Globus pallidus (tissue), 1 donor: ENCODE data around the gene UBXN2A.
"Not testable (repeated sequence)": the region's sequence is repeated elsewhere in the genome, so short reads cannot be mapped to it uniquely, and the experiment has no call there.

Experiments
- DNase-seq: peaks from one replicate; pipeline ENCODE4 v3.0.0-alpha.2; 2015; ENCODE audit warnings: low spot score

Gene UBXN2A

DNA sequence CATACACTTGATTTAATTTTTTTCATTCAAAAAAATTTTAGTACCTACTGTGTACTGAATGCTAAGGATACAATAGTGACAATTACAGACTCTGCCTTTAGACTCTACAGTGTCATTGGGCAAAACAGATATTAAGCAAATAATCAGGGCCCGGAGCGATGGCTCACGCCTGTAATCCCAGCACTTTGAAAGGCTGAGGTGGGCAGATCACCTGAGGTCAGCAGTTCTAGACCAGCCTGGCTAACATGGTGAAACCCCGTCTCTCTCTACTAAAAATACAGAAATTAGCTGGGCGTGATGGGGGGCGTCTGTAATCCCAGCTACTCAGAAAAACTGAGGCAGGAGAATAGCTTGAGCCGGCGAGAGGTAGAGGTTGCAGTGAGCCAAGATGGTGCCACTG is 1.4 kb downstream of the UBXN2A start:
- no peak for DNase-seq

DNA sequence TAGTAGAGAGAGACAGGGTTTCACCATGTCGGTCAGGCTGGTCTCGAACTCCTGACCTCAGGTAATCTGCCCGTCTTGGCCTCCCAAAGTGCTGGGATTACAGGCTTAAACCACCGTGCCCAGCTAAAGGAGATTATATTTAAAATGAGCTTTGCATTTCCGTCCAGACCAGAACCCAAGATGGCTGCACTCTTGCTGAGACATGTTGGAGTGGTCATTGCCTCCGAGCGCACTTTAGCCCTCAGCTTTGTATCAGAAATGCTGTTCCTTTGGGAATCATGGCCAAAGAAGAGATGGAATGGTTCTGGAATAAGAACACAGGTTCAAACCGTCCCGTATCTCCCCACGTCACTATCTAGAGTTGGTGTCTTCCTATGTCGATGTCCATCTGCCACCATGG is 3.4 kb downstream of the UBXN2A start:
- no peak for DNase-seq

DNA sequence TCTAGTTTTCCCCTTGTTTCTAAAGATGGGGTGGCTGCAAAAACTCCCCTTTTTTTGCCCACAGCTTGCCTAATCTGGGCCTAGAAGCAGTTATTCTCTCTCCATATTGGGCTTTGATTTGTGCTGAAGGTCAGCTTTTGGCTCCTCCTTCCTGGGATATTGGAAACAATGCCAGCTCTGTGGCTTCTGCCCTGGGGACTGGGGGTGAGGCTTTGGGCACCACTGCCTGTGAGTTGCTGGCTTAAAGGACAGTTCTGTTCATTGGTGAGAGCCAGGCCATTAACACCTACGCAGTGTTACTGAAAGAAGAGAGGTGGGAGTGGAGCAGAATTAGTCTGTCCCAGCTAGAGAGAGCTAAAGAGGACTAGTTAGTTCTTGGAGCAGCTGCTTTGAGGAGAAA is 4.3 kb downstream of the UBXN2A start:
- DNase-seq = peak; percentile 67

DNA sequence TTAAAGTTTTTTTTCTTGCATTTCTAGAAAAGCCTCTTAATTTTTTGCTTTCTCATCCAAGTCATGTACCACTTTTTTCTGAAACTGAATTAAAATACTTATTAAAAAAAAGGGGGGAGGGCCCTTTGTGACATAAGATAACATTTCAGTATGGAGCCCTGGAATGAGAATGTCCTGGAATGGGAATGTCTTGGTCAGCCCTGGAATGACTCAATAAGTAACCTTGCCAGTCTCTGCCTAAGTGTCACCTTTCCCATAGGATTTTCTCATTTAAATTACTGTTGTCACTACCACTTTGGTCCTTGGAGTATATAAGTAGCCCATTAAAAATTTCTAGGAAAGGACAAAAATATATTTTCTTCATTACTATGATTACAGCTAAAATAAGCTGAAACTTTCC is 4.7 kb downstream of the UBXN2A start:
- DNase-seq = no peak

DNA sequence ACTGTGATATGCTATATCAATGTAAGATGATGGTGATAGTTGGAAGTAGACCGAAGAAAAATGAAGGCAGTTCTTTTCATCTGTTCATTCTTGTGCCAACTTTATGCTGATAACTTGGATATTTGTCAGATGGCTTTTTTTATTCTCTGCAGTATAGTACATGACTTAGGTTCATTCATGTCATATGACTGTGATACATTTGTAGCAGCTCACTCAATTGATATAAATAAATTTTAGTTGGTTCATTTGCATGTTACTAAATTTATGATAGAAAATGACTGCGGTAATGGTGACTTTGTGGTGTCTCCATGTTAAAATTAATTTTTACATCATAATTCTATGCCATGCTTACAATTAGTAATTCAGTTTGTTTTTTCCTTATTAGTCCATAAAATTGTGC is 7.1 kb downstream of the UBXN2A start:
- DNase-seq = no peak

DNA sequence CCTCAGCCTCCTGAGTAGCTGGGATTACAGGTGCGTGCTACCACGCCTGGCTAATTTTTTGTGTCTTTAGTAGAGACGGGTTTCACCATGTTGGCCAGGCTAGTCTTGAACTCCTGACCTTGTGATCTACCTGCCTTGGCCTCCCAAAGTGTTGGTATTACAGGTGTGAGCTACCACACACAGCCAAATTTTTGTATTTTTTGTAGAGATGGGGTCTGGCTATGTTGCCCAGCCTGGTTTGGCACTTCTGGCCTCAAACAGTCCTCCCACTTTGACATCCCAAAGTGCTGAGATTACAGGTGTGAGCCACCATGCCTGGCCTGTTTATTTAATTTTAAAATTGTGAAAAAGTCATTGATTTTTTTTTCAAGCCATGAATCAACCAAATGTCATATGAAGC is 12.3 kb downstream of the UBXN2A start:
- not testable (repeated sequence) for DNase-seq

DNA sequence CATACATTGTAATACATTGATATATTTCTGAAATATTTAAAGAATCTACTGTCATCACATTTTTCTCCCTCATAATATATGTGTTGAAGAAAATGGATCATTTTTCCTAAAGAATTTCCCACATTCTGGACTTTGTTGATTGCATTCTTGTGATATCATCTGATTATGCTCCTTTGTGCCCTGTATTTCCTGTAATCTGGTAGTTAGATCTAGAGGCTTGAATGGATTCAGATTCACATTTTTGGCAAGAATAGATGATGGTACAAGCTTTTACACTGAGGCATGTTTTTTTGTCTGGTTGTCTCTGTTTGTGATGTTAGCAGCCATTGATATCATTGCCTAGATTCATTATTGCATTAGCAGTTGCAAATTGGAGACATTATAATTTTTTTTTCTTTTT is 13.4 kb downstream of the UBXN2A start:
- DNase-seq = no peak

DNA sequence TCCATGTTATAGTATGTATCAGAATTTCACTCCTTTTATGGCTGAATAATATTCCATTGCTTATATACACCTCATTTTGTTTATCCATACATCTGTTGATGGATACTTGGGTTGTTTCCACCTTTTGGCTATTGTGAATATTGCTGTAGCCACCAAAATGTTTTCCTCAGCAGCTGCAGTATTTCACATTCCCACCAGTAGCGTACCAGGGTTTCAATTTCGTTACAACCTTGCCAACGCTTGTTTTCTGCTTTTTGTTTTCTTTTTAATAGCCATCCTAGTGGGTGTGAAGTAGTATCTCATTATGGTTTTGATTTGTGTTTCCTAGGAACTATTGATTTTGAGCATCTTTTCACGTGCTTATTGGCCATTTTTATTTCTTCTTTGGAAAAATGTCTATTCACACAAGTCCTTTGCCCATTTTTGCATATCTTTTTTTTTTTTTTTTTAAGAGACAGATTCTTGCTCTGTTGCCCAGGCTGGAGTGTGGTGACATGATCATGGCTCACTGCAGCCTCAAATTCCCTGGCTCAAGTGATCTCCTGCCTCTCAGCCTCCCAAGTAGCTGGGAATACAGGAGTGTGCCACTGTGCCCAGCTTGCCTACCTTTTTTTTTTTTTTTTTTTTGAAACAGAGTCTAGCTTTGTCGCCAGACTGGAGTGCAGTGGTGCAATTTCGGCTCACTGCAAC is 14.2 kb downstream of the UBXN2A start:
- no peak for DNase-seq

DNA sequence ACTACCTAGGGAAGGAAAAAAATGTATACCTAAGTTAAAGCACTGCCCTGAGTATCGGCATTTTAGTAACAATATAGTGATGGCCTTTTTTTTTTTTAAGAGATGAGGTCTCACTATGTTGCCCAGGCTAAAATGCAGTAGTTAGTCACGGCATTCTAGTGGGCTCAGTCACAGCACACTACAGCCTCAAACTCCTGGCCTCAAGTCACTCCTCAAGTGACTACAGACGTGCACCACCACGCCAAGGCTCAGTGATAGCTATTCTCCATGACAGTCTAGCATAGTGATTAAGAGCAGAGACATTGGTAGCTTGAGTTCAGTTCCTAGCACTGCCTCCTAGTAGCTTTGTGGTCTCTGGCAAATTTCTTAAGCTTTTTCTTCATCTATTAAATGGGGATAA is 27.6 kb downstream of the UBXN2A start:
- DNase-seq = no peak

DNA sequence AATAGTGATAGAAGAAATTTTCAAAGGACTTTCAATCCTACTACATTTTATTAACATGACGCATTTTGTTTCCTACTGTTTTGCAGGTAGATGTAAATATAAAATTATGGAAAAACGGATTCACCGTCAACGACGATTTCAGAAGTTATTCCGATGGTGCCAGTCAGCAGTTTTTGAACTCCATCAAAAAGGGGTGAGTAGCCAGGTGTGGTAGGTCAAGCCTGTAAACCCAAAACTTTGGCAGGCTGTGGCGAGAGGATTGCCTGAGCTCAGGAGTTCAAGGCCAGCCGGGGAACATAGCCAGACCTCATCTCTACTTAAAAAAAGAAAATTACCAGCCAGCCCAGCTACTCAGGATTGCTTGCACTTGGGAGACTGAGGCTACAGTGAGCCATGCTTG is 36.6 kb downstream of the UBXN2A start:
- no peak for DNase-seq

DNA sequence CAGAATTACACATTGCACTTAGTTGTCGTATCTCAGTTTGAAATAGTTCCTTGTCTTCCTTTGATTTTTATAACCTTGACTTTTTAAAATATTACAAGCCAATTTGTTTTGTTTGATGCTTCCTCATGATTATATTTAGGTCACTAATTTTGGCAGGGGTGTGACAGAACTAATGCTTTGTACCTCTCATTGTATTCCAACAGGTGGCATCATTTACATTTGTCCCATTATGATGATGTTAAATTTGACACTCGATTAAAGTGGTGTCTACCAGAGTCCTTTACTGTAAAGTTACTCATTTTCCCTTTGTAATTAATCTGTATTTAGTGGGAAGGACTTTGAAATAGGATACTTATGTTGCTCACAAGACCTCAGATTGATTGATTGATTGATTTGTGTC is 48.1 kb downstream of the UBXN2A start:
- no peak for DNase-seq

DNA sequence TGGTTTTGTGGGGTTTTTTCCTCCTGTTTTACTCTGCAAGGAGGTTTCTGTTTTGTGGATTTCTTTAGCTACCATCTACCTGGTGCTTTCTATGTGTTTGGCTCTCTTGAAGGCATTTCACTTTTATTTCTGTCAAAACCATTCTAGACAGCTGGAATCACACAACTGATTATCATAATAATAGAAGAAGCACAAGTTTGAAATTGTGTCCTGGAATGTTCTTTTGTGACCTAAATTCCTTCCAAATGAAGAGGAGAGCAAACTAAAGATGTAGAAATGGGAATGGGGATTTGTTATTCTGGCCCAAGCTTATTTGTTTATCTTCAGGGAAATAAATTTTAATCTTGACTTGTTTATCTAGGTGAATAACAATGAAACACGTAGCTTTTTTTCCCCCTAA is 52.7 kb downstream of the UBXN2A start:
- no peak for DNase-seq

DNA sequence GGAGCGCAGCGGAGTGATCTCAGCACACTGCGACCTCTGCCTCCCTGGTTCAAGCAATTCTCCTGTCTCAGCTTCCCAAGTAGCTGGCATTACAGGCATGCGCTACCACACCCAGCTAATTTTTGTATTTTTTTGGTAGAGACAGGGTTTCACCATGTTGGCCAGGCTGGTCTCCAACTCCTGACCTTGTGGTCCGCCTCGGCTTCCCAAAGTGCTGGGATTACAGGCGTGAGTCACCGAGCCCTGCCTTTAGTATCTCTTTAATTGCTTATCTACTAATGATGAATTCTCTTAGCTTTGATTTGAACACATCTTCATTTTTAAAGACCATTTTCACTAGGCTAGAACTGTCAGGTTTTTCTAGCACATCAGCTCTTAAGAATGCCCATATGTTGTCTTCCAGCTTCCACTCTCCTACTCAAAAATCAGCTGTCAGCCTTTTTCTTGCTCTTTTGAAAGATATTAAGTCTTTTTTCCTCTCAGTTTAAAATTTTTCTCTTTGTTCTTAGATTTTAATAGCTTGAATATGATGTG is 53.5 kb downstream of the UBXN2A start:
- DNase-seq = no peak

DNA sequence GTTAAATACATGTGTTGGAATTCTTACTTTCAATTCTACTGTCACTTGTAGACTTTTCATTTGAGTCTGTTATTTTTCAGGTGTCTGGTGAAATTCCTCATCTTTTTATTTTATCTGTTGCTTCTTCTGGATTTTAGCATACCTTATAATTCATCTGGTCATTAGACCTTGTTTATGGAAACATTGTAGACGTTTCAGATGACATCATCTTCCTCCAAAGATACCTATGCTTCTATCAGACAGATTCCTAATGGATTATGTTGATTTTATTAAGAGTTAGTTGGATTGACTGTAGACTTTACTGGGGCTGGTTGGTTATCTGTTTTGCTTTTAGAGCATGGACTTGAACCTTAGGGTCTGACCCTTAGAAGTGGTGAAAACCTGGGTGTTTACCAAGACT is 54.3 kb downstream of the UBXN2A start:
- no peak for DNase-seq

DNA sequence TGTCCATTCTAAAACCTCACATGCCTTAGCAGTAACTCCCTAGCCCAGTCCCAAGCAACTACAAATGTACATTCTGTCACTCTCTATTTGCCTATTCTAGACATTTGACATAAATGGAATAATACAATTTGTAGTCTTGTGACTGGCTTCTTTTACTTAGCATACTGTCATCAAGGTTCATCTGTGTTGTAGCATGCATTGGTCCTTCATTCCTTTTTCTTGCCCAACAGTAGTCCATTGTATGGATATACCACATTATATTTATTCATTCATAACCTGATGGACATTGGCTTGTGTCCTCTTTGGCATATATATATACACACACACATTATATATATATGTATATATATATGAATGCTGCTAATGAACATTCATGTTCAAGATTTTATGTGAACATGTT is 67.4 kb downstream of the UBXN2A start:
- DNase-seq = no peak

DNA sequence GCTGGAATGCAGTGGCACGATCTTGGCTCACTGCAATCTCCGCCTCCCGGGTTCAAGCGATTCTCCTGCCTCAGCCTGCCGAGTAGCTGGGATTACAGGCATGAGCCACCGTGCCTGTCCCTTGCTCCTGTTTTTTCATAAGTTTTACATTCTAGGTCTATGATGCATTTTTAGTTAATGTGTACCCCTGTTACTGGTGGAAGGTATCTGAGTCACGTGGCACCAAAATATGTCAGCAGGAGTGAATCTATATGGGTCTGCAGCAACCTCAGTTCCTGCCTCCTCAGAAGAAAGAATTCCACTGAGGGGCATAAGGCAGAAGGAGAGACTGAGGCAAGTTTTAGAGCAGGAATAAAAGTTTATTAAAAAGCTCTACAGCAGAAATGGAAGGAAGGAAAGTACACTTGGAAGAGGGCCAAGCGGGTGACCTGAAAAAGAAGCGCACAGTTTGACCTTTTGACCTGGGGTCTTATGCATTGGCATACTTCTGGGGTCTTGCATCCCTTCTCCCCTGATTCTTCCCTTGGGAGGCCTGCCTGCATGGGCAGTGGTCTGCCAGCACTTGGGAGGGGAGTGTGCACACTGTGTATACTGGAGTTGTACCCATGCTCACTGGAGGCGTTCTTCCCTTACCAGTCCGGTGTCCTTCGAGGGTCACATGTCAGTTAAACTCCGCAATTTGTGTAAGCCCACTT is 68.6 kb downstream of the UBXN2A start:
- DNase-seq = no peak

DNA sequence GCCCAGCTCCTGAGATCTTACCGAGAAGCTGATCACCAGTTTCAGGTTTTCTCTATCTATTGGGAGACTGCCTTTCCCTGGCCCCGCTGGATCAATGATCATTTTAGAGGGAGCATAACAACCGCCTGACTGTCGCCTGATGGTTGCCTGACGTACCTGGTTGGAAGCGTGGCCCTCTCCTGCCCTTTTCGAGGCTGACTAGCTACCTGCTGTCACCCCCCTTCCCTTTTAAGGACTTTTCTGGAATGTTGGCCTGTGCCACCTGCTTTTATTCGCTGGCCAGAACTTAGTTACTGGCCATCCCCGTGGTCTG is 69.1 kb downstream of the UBXN2A start:
- no peak for DNase-seq

DNA sequence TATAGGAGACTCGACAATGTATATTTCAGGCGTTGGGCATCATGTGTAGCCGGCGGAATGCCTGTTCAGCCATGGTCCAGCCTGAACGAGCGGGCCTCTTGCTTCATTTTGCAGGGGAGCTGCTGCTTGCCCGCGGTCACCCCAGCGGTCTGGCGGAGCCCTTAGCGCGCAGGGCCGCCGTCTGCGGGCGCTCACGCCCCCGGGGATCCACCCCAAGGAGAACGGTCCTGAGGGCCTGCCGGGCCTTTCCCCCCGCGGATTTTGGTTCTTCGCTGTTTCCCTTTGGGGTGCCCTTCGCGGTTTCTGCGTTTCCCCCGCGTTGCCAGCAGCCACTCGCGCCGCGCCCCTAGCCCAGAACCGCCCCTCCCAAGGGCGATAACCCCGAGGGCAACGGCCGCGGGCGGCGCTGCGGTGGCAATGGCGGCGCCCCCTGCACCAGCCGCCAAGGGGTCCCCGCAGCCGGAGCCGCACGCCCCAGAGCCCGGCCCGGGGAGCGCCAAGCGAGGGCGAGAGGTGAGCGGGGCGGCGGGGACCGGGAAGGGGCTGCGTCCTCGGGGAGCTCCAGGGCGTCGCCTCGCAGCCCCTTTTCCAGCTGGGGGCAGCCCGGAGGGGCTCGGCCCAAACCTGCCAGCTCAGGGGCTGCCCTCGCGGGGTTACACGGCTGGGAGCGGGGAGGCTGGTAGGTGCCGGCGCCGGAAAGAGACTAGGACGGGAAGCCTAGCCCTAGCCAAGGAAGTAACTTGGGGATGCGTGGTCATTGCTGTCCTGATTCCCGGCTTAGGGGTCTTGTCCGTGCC is 69.6 kb downstream of the UBXN2A start, which contains the start of gene MFSD2B:
MFSD2B (plus strand) TSS at position 406 of the 797 bp plus-strand sequence; CDS start at position 418, 12 bp downstream.
- no peak for DNase-seq

DNA sequence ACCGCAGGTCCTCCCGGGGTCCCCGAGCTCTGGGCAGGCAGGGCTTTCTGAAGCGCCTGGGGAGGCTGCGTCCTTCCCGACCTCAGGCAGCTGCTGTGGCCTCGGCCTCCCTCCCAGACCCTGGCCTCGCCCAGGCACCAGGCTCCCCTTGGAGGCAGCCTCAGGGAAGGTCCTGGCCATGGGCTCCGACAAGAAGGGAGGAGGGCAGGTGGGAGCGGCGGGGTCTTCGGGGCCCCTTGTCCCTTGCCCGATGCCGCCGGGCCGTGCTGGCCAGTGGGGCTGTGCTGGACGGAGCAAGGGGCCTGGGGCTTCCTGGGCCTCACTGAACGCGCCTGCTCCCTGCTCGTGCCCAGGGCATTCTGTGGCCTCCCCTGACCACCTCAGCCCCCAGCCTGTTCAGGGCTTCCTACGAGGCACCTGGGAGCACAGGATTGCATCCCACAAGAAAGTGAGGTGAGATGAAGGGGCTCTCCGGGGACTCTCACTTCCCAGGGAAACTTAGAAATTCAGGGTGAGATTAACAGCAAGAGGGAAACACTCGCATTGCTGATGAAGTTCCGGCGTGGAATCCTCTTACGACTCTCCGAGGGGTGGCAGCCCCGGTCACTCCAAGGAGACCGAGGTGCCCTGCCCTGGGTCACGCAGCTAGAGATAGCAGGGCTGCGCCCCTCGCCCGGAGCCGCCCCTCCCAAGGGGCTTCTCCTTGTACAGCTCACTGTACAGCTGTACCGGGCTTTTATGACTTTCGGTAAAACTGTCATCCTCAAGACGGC is 70.4 kb downstream of the UBXN2A start:
- DNase-seq = no peak

DNA sequence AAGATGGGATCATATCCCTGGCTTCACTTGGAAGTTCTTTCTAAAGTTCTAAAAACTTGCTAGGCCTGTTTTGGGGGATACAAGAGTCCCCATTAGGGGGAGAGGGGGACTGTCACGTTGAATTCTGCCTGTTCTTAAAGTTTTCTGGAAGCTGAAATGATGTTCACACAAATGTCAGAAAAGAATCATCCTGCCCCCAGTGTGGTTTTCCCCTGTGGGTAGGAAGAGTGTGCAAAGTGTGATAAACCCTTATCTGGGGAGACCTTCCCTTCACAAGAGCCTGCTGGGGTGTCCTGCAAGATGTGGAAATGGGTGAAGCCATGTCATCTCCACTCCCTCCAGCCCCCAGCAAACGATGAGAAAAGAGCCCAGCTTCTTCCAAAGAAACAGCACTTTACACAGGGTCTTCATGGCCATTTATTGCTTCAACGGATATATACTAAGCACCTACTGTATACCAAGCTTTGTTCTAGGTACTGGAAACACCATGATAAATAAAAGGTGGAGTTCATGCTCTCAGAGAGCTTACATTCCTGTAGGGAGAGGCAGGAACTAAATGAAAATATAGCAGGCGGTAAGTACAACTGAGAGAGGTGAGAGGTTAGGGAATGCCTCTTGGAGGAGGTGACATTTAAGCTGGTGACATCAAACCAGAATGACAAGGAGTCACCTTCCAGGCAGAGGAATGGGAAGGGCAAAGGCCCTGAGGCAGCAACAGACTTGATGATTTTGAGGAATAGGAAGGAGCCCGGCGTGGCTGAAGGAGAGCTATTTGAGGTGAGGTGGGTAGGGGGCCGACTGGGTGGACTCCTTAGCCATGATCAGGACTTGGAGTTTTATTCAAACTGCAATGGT is 71.2 kb downstream of the UBXN2A start:
- DNase-seq = no peak

DNA sequence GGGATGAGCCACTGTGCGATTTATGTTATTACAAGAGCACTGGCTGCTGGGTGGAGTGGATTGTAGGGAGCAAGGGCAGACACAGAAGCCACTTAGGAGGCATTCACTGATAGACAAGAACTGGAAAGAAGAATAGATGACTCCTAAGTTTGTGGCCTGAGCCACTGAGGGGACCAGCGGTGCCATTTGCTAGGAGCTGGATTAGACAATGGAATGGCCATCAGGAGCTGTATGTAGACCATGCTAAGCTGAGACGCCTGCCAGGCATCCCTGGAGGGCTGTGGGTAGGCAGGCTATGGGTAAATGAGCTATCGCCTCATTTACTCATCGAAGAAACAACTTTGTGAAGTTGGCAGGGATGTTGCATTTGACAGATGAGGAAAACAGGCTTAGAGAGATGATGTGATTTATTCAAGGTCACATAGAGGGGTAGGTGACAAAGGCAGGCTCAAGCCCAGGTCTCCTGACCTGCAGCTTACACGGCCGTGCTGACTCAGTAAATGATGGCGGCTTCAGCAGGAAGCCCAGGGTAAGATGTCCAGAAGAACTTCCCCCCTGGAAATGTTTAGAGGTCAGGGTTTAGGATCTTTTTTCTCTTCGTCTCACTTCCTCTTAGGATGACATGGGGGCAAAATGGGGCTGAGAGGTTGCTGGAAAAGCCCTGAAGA is 72.4 kb downstream of the UBXN2A start:
- no peak for DNase-seq
